Subcutaneous preadipocyte (primary cell): ENCODE measurements around the gene SWI5. TPM values are rescaled to one million over a fixed set of nuclear protein-coding genes. Genes with fewer than 3 reads are reported as not detected.

Experiments
- small RNA-seq: library from RNA; depleted of rRNA; stranded (forward); fragments of <200 nt; gene quantifications from one replicate; pipeline ENCODE3, GENCODE V24; 2012
- total RNA-seq: library from RNA; depleted of rRNA; stranded (reverse); fragments of >200 nt; gene quantifications from 2 replicates; pipeline ENCODE4 v1.2.3, GENCODE V29; 2012

The SWI5 gene
- total RNA-seq, result 19.5 and 23.1 TPM in 2 replicates

GRCh38 chr9:128276008-128276573, at the start of gene SWI5:
Gene SWI5, plus strand, starts transcription at chr9:128276276.

GRCh38 chr9:128275198-128276007, 673 bp upstream of the SWI5 start, which contains the start of gene GOLGA2:
Gene GOLGA2, minus strand, starts transcription at chr9:128276007. Its CDS starts 31 bp downstream, at chr9:128275976.

GRCh38 chr9:128322404-128323211, 46.5 kb downstream of the SWI5 start, which contains the start of the genes COQ4 and TRUB2:
Gene COQ4, plus strand, starts transcription at chr9:128322839. Its CDS starts 20 bp downstream, at chr9:128322859.
Gene TRUB2, minus strand, starts transcription at chr9:128322447. Its CDS starts 39 bp downstream, at chr9:128322408.

Small RNAs within 50 kb of the gene (small RNA-seq; reads per million reads assigned to genes)
- gene MIR199B (181 reads per million, percentile 99 among the genes with 10 or more reads in this experiment), gene MIR3154 (not detected)

Other genes with a start within 250 kb of the SWI5 start
- 7.3 and 8.2 TPM in 2 replicates for gene NAIF1, start 209.0 kb upstream of the SWI5 start, total RNA-seq
- gene SLC25A25, start 208.0 kb upstream of the SWI5 start, total RNA-seq, result 12.9 and 17.4 TPM in 2 replicates
- gene PTGES2, start 148.5 kb upstream of the SWI5 start, total RNA-seq, result 57.1 and 61.7 TPM in 2 replicates
- gene LCN2, start 126.8 kb upstream of the SWI5 start, total RNA-seq, result not detected in 2 replicates
- gene BBLN, start 116.0 kb upstream of the SWI5 start, total RNA-seq, result 19.9 and 26.1 TPM in 2 replicates
- 37.1 and 40.1 TPM in 2 replicates for gene CIZ1, start 84.7 kb upstream of the SWI5 start, total RNA-seq
- gene DNM1, start 72.9 kb upstream of the SWI5 start, total RNA-seq, result 23.1 and 45.6 TPM in 2 replicates
- gene GOLGA2, start 269 bp upstream of the SWI5 start, total RNA-seq, result 61.4 and 70.2 TPM in 2 replicates
- gene TRUB2, start 46.2 kb downstream of the SWI5 start, total RNA-seq, result 21.7 and 26.2 TPM in 2 replicates
- gene COQ4, start 46.6 kb downstream of the SWI5 start, total RNA-seq, result 43.0 and 45.9 TPM in 2 replicates
- 22.8 and 29.9 TPM in 2 replicates for gene SLC27A4, start 64.3 kb downstream of the SWI5 start, total RNA-seq
- gene URM1, start 95.1 kb downstream of the SWI5 start, total RNA-seq, result 28.2 and 32.7 TPM in 2 replicates
- gene CERCAM, start 144.6 kb downstream of the SWI5 start, total RNA-seq, result 55.1 and 75.0 TPM in 2 replicates
- gene ODF2, start 179.7 kb downstream of the SWI5 start, total RNA-seq, result 41.5 and 55.9 TPM in 2 replicates
- gene GLE1, start 228.4 kb downstream of the SWI5 start, total RNA-seq, result 33.1 and 39.5 TPM in 2 replicates